Tongue (tissue), 2 donors: ENCODE measurements around the gene DDAH1. TPM values are rescaled to one million over a fixed set of nuclear protein-coding genes. Genes with fewer than 3 reads are reported as not detected.
A peak's percentile ranks its signal among the peaks of the same experiment; 100 is the strongest.

Source experiments
- DNase-seq: peaks from one replicate; pipeline ENCODE4 v3.0.0-alpha.2; 2015
- total RNA-seq: library from RNA; depleted of rRNA; stranded (reverse); fragments of >200 nt; gene quantifications from one replicate; pipeline ENCODE4 v1.2.3, GENCODE V29; 2014

DDAH1 gene
- total RNA-seq, 1 donor from 2014 or later, result 43.8 TPM

- no peak for DNase-seq
Observed at GRCh38 chr1:85328713-85329397, 136.1 kb downstream of the DDAH1 start.

- no peak for DNase-seq
Observed at GRCh38 chr1:85327759-85328158, 137.2 kb downstream of the DDAH1 start.

GRCh38 chr1:85326851-85327250 is 138.1 kb downstream of the DDAH1 start:
- DNase-seq, result no peak

- no peak for DNase-seq
Observed at GRCh38 chr1:85326336-85326735, 138.6 kb downstream of the DDAH1 start.

GRCh38 chr1:85325920-85326319 is 139.0 kb downstream of the DDAH1 start:
- no peak for DNase-seq

GRCh38 chr1:85323770-85324169 is 141.2 kb downstream of the DDAH1 start:
- no peak for DNase-seq

GRCh38 chr1:85322655-85323054 is 142.3 kb downstream of the DDAH1 start:
- no peak for DNase-seq

GRCh38 chr1:85321237-85321964 is 143.6 kb downstream of the DDAH1 start:
- no peak for DNase-seq

GRCh38 chr1:85320371-85321131 is 144.4 kb downstream of the DDAH1 start:
- no peak for DNase-seq

GRCh38 chr1:85319931-85320330 is 145.0 kb downstream of the DDAH1 start:
- no peak for DNase-seq

GRCh38 chr1:85319491-85319890 is 145.5 kb downstream of the DDAH1 start:
- DNase-seq, result no peak

- no peak for DNase-seq
Observed at GRCh38 chr1:85318217-85318616, 146.7 kb downstream of the DDAH1 start.

GRCh38 chr1:85317560-85317959 is 147.4 kb downstream of the DDAH1 start:
- peak; percentile 49 for DNase-seq

GRCh38 chr1:85316321-85316720 is 148.6 kb downstream of the DDAH1 start:
- no peak for DNase-seq

GRCh38 chr1:85315789-85316188 is 149.2 kb downstream of the DDAH1 start:
- DNase-seq, result no peak

GRCh38 chr1:85314726-85315125 is 150.2 kb downstream of the DDAH1 start:
- no peak for DNase-seq

GRCh38 chr1:85313888-85314696 is 150.9 kb downstream of the DDAH1 start:
- peak; percentile 30 for DNase-seq

GRCh38 chr1:85311818-85312217 is 153.1 kb downstream of the DDAH1 start:
- no peak for DNase-seq

GRCh38 chr1:85308833-85309350 is 156.1 kb downstream of the DDAH1 start:
- no peak for DNase-seq

- DNase-seq, result peak; percentile 97
Observed at GRCh38 chr1:85307987-85308832, 156.7 kb downstream of the DDAH1 start.

- DNase-seq, result no peak
Observed at GRCh38 chr1:85306236-85306635, 158.7 kb downstream of the DDAH1 start.
